IMR-90 (cell line): Measurements from ENCODE around the gene MYCT1. TPM values are rescaled to one million over a fixed set of nuclear protein-coding genes. Genes with fewer than 3 reads are reported as not detected.

Experiments
- ATAC-seq: fragments of 200-7000 bp; cut with Tn5 transposase; 2 replicates; pipeline ENCODE4 v1.9.1; 2020; ENCODE audit warnings: low read depth, mild to moderate bottlenecking, moderate library complexity
- BruUV-seq: library from RNA; stranded (reverse); fragments of 400-500 nt; replicated peaks from 2 replicates; lab custom pipeline; 2021; lab: Mats Ljungman, UMichigan
- CTCF ChIA-PET: fragments of 300-600 bp; formaldehyde crosslinking; extraction: SDS; loops from one replicate; lab custom pipeline; 2021; ENCODE audit warnings: antibody characterized with exemption; lab: Yijun Ruan, JAX
- POLR2A ChIA-PET: fragments of 300-600 bp; sonication (Branson Sonifier 250); formaldehyde crosslinking; loops from one replicate; lab custom pipeline; 2022; ENCODE audit warnings: antibody characterized with exemption; ENCODE audit not compliant: unreplicated experiment; lab: Charles Lee
- DNase-seq: peaks from one replicate; pipeline ENCODE4 v3.0.0; 2013
- H2AFZ ChIP-seq: replicated peaks from 2 replicates; pipeline ENCODE3; 2013; ENCODE audit warnings: low read length, mild to moderate bottlenecking; ENCODE audit not compliant: poor library complexity
- H2AK5ac ChIP-seq: 2 replicates; pipeline ENCODE4 v1.6.1; 2013; ENCODE audit warnings: low read depth, low read length, inconsistent platforms
- H2AK9ac ChIP-seq: replicated peaks from 2 replicates; pipeline ENCODE3; 2013; ENCODE audit warnings: mild to moderate bottlenecking, low read depth, low read length, moderate library complexity; ENCODE audit not compliant: poor library complexity
- H2BK120ac ChIP-seq: 2 replicates; pipeline ENCODE4 v1.6.1; 2013; ENCODE audit warnings: low read depth, low read length, inconsistent platforms
- H2BK15ac ChIP-seq: 3 replicates; pipeline ENCODE4 v1.6.1; 2013; ENCODE audit warnings: low read depth, low read length, inconsistent platforms
- H2BK20ac ChIP-seq: 2 replicates; pipeline ENCODE4 v1.6.1; 2013; ENCODE audit warnings: low read depth, mild to moderate bottlenecking, inconsistent platforms, low read length, moderate library complexity
- H2BK5ac ChIP-seq: 2 replicates; pipeline ENCODE4 v1.6.1; 2013; ENCODE audit warnings: mild to moderate bottlenecking, low read depth, low read length, inconsistent platforms; ENCODE audit not compliant: poor library complexity, severe bottlenecking
- H3K14ac ChIP-seq: replicated peaks from 2 replicates; pipeline ENCODE4 v1.6.1; 2013; ENCODE audit warnings: low read depth, low read length, inconsistent platforms
- H3K18ac ChIP-seq: 2 replicates; pipeline ENCODE4 v1.6.1; 2013; ENCODE audit warnings: low read depth, low read length, control low read depth
- H3K23ac ChIP-seq: 2 replicates; pipeline ENCODE4 v1.6.1; 2013; ENCODE audit warnings: low read depth, low read length, inconsistent platforms
- H3K27ac ChIP-seq: 2 replicates; pipeline ENCODE4 v1.5.1; 2013; ENCODE audit warnings: mild to moderate bottlenecking, control low read depth, low read length; ENCODE audit not compliant: insufficient read depth
- H3K27me3 ChIP-seq: 2 replicates; pipeline ENCODE4 v1.6.1; 2013; ENCODE audit warnings: low read length; ENCODE audit not compliant: control insufficient read depth, insufficient read depth
- H3K36me3 ChIP-seq: 2 replicates; pipeline ENCODE4 v1.6.1; 2013; ENCODE audit warnings: low read length, mixed read lengths; ENCODE audit not compliant: control insufficient read depth, insufficient read depth
- H3K4ac ChIP-seq: 2 replicates; pipeline ENCODE4 v1.6.1; 2013; ENCODE audit warnings: low read depth, low read length, inconsistent platforms
- H3K4me1 ChIP-seq: 2 replicates; pipeline ENCODE4 v1.6.1; 2013; ENCODE audit warnings: low read length, mixed read lengths; ENCODE audit not compliant: control insufficient read depth, insufficient read depth
- H3K4me2 ChIP-seq: 2 replicates; pipeline ENCODE4 v1.6.1; 2013; ENCODE audit warnings: low read depth, mild to moderate bottlenecking, control low read depth, low read length, moderate library complexity
- H3K4me3 ChIP-seq: 2 replicates; pipeline ENCODE4 v1.5.1; 2013; ENCODE audit warnings: low read depth, mild to moderate bottlenecking, control low read depth, low read length, moderate library complexity; ENCODE audit not compliant: insufficient read depth
- H3K56ac ChIP-seq: 2 replicates; pipeline ENCODE4 v1.6.1; 2013; ENCODE audit warnings: low read length, inconsistent platforms; ENCODE audit not compliant: insufficient read depth; ENCODE audit errors: extremely low read depth
- H3K79me1 ChIP-seq, 2 experiments: 2 replicates each; pipeline ENCODE4 v1.6.1; 2013; ENCODE audit warnings: low read length in 2 of 2, inconsistent platforms in 1 of 2, low read depth in 1 of 2
- H3K9ac ChIP-seq: 2 replicates; pipeline ENCODE4 v1.6.1; 2013; ENCODE audit warnings: low read depth, low read length, control low read depth
- H3K9me1 ChIP-seq: 2 replicates; pipeline ENCODE4 v1.6.1; 2013; ENCODE audit warnings: low read length, inconsistent platforms; ENCODE audit not compliant: insufficient read depth
- H3K9me3 ChIP-seq: 2 replicates; pipeline ENCODE4 v1.6.1; 2013; ENCODE audit warnings: low read length; ENCODE audit not compliant: control insufficient read depth, insufficient read depth
- H4K20me1 ChIP-seq: 2 replicates; pipeline ENCODE4 v1.6.1; 2013; ENCODE audit warnings: low read length, inconsistent platforms; ENCODE audit not compliant: insufficient read depth
- H4K5ac ChIP-seq: 2 replicates; pipeline ENCODE4 v1.6.1; 2013; ENCODE audit warnings: mild to moderate bottlenecking, low read depth, low read length, control low read depth
- H4K8ac ChIP-seq, 2 experiments: 2 replicates each; pipeline ENCODE4 v1.6.1; 2013; ENCODE audit warnings: low read depth in 2 of 2, low read length in 2 of 2, control low read depth in 1 of 2, inconsistent platforms in 1 of 2
- H4K91ac ChIP-seq: 2 replicates; pipeline ENCODE4 v1.6.1; 2013; ENCODE audit warnings: low read depth, low read length, inconsistent platforms; ENCODE audit not compliant: insufficient read depth
- CEBPB ChIP-seq: IDR thresholded peaks from 2 replicates; pipeline ENCODE4 v1.6.1; 2012; ENCODE audit warnings: low read depth, low read length, improper control_type of control experiment
- CHD1 ChIP-seq: IDR thresholded peaks from 2 replicates; pipeline ENCODE4 v1.6.1; 2012; ENCODE audit warnings: low read depth, low read length, improper control_type of control experiment
- MAZ ChIP-seq: IDR thresholded peaks from 2 replicates; pipeline ENCODE4 v1.6.1; 2012; ENCODE audit warnings: low read depth, mild to moderate bottlenecking, low read length, improper control_type of control experiment, moderate library complexity, borderline replicate concordance
- SMC3 ChIP-seq: fragments of 150-350 bp; IDR thresholded peaks from 2 replicates; pipeline ENCODE4 v1.6.1; 2016; ENCODE audit warnings: low read depth, mild to moderate bottlenecking, antibody characterized with exemption, low read length, moderate library complexity
- WGBS, 2 experiments: methylation state at CpG; one replicate each; pipeline versions ENCODE4 v1.1.5 to v1.1.7; 2013; ENCODE audit warnings: missing lambda C conversion rate in 2 of 2; ENCODE audit not compliant: insufficient read length in 1 of 2; ENCODE audit errors: extremely low coverage in 2 of 2; 5-methylcytosine and 5-hydroxymethylcytosine counted together
- dilution Hi-C: fragments of 300-500 bp; cut with HindIII; formaldehyde crosslinking; loops from one replicate; pipeline ENCODE4 v1.14.3; 2018; ENCODE audit warnings: low sequenced_read_pairs; ENCODE audit not compliant: unreplicated experiment
- in situ Hi-C: fragments of 300-500 bp; cut with MboI; formaldehyde crosslinking; loops from 3 replicates; pipeline ENCODE4 v1.14.3; 2019; ENCODE audit warnings: low sequenced_read_pairs, inconsistent platforms, mixed read lengths
- intact Hi-C: fragments of 100-400 bp; cut with micrococcal nuclease; formaldehyde crosslinking; loops from 2 replicates; pipeline ENCODE4 v1.10.0; 2022
- polyA plus RNA-seq, 3 experiments: library from polyadenylated mRNA; depleted of rRNA; stranded (reverse); fragments of >200 nt; gene quantifications; 2 replicates each; pipeline ENCODE4 v1.2.3, GENCODE V29; 2012; ENCODE audit warnings: low replicate concordance in 1 of 3
- total RNA-seq: library from RNA; depleted of rRNA; stranded (reverse); fragments of >200 nt; gene quantifications from 2 replicates; pipeline ENCODE4 v1.2.3, GENCODE V29; 2012
- TF ChIP-seq, protein P1 (sequence below): fragments of 150-350 bp; IDR thresholded peaks from 2 replicates; pipeline ENCODE4 v1.6.1; 2016; ENCODE audit warnings: low read depth, mild to moderate bottlenecking, low read length, moderate library complexity, borderline replicate concordance

Gene MYCT1
- total and polyA plus RNA-seq, 2 of the 4 experiments (the other 2 are of a cell fraction), result 0.89 to 0.90 TPM

DNA sequence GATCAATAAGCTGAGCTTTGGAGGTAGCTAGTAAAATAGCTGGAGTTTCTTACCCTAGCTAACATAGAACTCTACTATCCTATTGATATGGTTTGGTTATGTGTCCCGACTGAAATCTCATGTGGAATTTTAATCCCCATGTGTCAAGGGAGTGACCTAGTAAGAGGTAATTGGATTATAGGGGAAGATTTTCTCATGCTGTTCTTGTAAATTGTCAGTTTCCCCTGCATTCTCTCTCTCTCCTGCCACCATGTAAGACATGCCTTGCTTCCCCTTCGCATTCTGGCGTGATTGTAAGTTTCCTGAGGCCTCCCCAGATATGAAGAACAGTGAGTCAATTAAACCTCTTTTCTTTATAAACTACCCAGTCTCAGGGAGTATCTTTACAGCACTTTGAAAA lies 35.9 kb upstream of the MYCT1 start:
- Histone ChIP-seq H3K4me3 (no peak overlapping the region), H2AFZ (no peak overlapping the region), H3K4me1 (no peaks in the 10 kb centered on the region), H3K27ac (no peak overlapping the region), H4K5ac (no peak overlapping the region), H3K79me1 (no peaks in the 10 kb centered on the region), H3K4me2 (no peak overlapping the region), H2BK20ac (no peak overlapping the region), H3K23ac (no peak overlapping the region), H2BK15ac (no peak overlapping the region), H3K14ac (no peak overlapping the region), H4K91ac (no peak overlapping the region), H3K18ac (no peak overlapping the region), H3K27me3 (no peaks in the 10 kb centered on the region), H2BK120ac (no peak overlapping the region), H3K9me3 (no peaks in the 10 kb centered on the region), H3K9ac (no peak overlapping the region), H3K56ac (no peak overlapping the region), H4K8ac (no peak overlapping the region), H3K36me3 (no peaks in the 10 kb centered on the region), H3K4ac (no peak overlapping the region), H2BK5ac (no peak overlapping the region), H3K9me1 (no peaks in the 10 kb centered on the region), H2AK5ac (no peak overlapping the region), H2AK9ac (no peak overlapping the region), H4K20me1 (no peaks in the 10 kb centered on the region)
- in situ Hi-C loops (loop anchor here (10.0 kb wide), 2 partner anchors 107 to 177 kb away; no protein-coding TSS in a partner anchor), dilution Hi-C loops (no loop called here), intact Hi-C loops (no loop called here)
- ATAC-seq (no peak), DNase-seq (no peak)
- no TSS peak for BruUV-seq
- WGBS, 2 experiments, result no CpG with 5 or more reads among the region's 3 CpGs
- no peak for TF ChIP-seq CEBPB
- TF ChIP-seq, protein P1, sequence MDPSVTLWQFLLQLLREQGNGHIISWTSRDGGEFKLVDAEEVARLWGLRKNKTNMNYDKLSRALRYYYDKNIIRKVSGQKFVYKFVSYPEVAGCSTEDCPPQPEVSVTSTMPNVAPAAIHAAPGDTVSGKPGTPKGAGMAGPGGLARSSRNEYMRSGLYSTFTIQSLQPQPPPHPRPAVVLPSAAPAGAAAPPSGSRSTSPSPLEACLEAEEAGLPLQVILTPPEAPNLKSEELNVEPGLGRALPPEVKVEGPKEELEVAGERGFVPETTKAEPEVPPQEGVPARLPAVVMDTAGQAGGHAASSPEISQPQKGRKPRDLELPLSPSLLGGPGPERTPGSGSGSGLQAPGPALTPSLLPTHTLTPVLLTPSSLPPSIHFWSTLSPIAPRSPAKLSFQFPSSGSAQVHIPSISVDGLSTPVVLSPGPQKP, result no peak
- TF ChIP-seq SMC3, result no peak
- no peak for TF ChIP-seq MAZ
- TF ChIP-seq CHD1, result no peak
- ChIA-PET POLR2A (no interaction called here), CTCF (no interaction called here)
